ENCODE results near the gene MICOS13.

MICOS13 gene

GRCh38 chr19:5676105-5676771 lies 4.1 kb downstream of the MICOS13 start:
- FAIRE-seq (no peak), DNase-seq (ENCODE audit: insufficient read length, low spot score) (no peak)
- TF ChIP-seq POLR2A (IDR thresholded peaks at IDR 0.05; ENCODE audit: low read depth, low read length): no peak

- TF ChIP-seq POLR2A (IDR thresholded peaks at IDR 0.05; ENCODE audit: low read depth, low read length): no peak
- DNase-seq (ENCODE audit: insufficient read length, low spot score) (no peak), FAIRE-seq (no peak)
Measured at GRCh38 chr19:5674714-5675113, 5.6 kb downstream of the MICOS13 start.

- no peak for DNase-seq (ENCODE audit: insufficient read length, low spot score)
- FAIRE-seq: no peak
- TF ChIP-seq POLR2A (IDR thresholded peaks at IDR 0.05; ENCODE audit: low read depth, low read length): no peak
Measured at GRCh38 chr19:5673752-5674151, 6.6 kb downstream of the MICOS13 start.

- TF ChIP-seq POLR2A (IDR thresholded peaks at IDR 0.05; ENCODE audit: low read depth, low read length): no peak
- FAIRE-seq (no peak), DNase-seq (ENCODE audit: insufficient read length, low spot score) (no peak)
Measured at GRCh38 chr19:5672708-5673459, 7.4 kb downstream of the MICOS13 start.

GRCh38 chr19:5671600-5671999 lies 8.7 kb downstream of the MICOS13 start:
- no peak for FAIRE-seq
- no peak for TF ChIP-seq POLR2A (IDR thresholded peaks at IDR 0.05; ENCODE audit: low read depth, low read length)
- no peak for DNase-seq (ENCODE audit: insufficient read length, low spot score)

- TF ChIP-seq POLR2A (IDR thresholded peaks at IDR 0.05; ENCODE audit: low read depth, low read length): no peak
- no peak for DNase-seq (ENCODE audit: insufficient read length, low spot score)
- FAIRE-seq: no peak
Measured at GRCh38 chr19:5669212-5669611, 11.1 kb downstream of the MICOS13 start.

GRCh38 chr19:5667751-5668271 lies 12.5 kb downstream of the MICOS13 start:
- DNase-seq (ENCODE audit: insufficient read length, low spot score) (no peak), FAIRE-seq (no peak)
- no peak for TF ChIP-seq POLR2A (IDR thresholded peaks at IDR 0.05; ENCODE audit: low read depth, low read length)

- FAIRE-seq (no peak), DNase-seq (ENCODE audit: insufficient read length, low spot score) (no peak)
- TF ChIP-seq POLR2A (IDR thresholded peaks at IDR 0.05; ENCODE audit: low read depth, low read length): no peak
Measured at GRCh38 chr19:5666921-5667610, 13.2 kb downstream of the MICOS13 start.

GRCh38 chr19:5665781-5666513 lies 14.4 kb downstream of the MICOS13 start:
- no peak for TF ChIP-seq POLR2A (IDR thresholded peaks at IDR 0.05; ENCODE audit: low read depth, low read length)
- DNase-seq (ENCODE audit: insufficient read length, low spot score) (peak; percentile 71), FAIRE-seq (peak; percentile 65)

GRCh38 chr19:5664515-5664914 lies 15.8 kb downstream of the MICOS13 start:
- no peak for TF ChIP-seq POLR2A (IDR thresholded peaks at IDR 0.05; ENCODE audit: low read depth, low read length)
- no peak for DNase-seq (ENCODE audit: insufficient read length, low spot score)

GRCh38 chr19:5663904-5664303 lies 16.4 kb downstream of the MICOS13 start:
- FAIRE-seq (no peak), DNase-seq (ENCODE audit: insufficient read length, low spot score) (no peak)
- TF ChIP-seq POLR2A (IDR thresholded peaks at IDR 0.05; ENCODE audit: low read depth, low read length): no peak

More at GRCh38 chr19:5664515-5664914, 15.8 kb downstream of the MICOS13 start:
- no peak for FAIRE-seq

- no peak for TF ChIP-seq POLR2A (IDR thresholded peaks at IDR 0.05; ENCODE audit: low read depth, low read length)
- DNase-seq (ENCODE audit: insufficient read length, low spot score) (no peak), FAIRE-seq (no peak)
Measured at GRCh38 chr19:5661483-5661882, 18.8 kb downstream of the MICOS13 start.

- TF ChIP-seq POLR2A (IDR thresholded peaks at IDR 0.05; ENCODE audit: low read depth, low read length): no peak
- no peak for DNase-seq (ENCODE audit: insufficient read length, low spot score)
- FAIRE-seq: no peak
Measured at GRCh38 chr19:5655412-5655811, 24.9 kb downstream of the MICOS13 start.

- DNase-seq (ENCODE audit: insufficient read length, low spot score) (no peak), FAIRE-seq (no peak)
- no peak for TF ChIP-seq POLR2A (IDR thresholded peaks at IDR 0.05; ENCODE audit: low read depth, low read length)
Measured at GRCh38 chr19:5654931-5655330, 25.4 kb downstream of the MICOS13 start.

Data from H54 (cell line).